Skin of body (tissue), 2 donors: ENCODE results near the gene RHBDD1. TPM values are rescaled to one million over a fixed set of nuclear protein-coding genes. Genes with fewer than 3 reads are reported as not detected.

Source experiments
- DNase-seq: peaks from one replicate; lab custom pipeline; 2025; lab: John Stamatoyannopoulos, UW
- total RNA-seq: library from RNA; depleted of rRNA; stranded (reverse); fragments of >200 nt; gene quantifications from one replicate; pipeline ENCODE4 v1.2.3, GENCODE V29; 2014

The RHBDD1 gene
- total RNA-seq, 1 donor from 2014 or later: 38.3 TPM

- DNase-seq: no peak
Measured at GRCh38 chr2:226983895-226984749, 148.3 kb downstream of the RHBDD1 start.

GRCh38 chr2:226984750-226985582 is 149.1 kb downstream of the RHBDD1 start:
- peak; percentile 97 for DNase-seq

- DNase-seq: no peak
Measured at GRCh38 chr2:226985583-226985946, 149.7 kb downstream of the RHBDD1 start.

GRCh38 chr2:226991663-226992062 is 155.8 kb downstream of the RHBDD1 start:
- DNase-seq: no peak

- DNase-seq: no peak
Measured at GRCh38 chr2:226993171-226993570, 157.3 kb downstream of the RHBDD1 start.

- no peak for DNase-seq
Measured at GRCh38 chr2:226994775-226995174, 158.9 kb downstream of the RHBDD1 start.

GRCh38 chr2:226995625-226996041 is 159.8 kb downstream of the RHBDD1 start:
- no peak for DNase-seq

- DNase-seq: no peak
Measured at GRCh38 chr2:226999661-227000060, 163.8 kb downstream of the RHBDD1 start.

GRCh38 chr2:227000123-227000522 is 164.3 kb downstream of the RHBDD1 start:
- DNase-seq: no peak

GRCh38 chr2:227004482-227004881 is 168.6 kb downstream of the RHBDD1 start:
- no peak for DNase-seq

GRCh38 chr2:227006189-227006897 is 170.5 kb downstream of the RHBDD1 start:
- DNase-seq: no peak

- no peak for DNase-seq
Measured at GRCh38 chr2:227007148-227007547, 171.3 kb downstream of the RHBDD1 start.

GRCh38 chr2:227007940-227008339 is 172.1 kb downstream of the RHBDD1 start:
- no peak for DNase-seq

GRCh38 chr2:227010433-227010832 is 174.6 kb downstream of the RHBDD1 start:
- no peak for DNase-seq

- DNase-seq: no peak
Measured at GRCh38 chr2:227013330-227013729, 177.5 kb downstream of the RHBDD1 start.

GRCh38 chr2:227013881-227014280 is 178.0 kb downstream of the RHBDD1 start:
- DNase-seq: no peak

GRCh38 chr2:227016894-227017293 is 181.0 kb downstream of the RHBDD1 start:
- DNase-seq: no peak

GRCh38 chr2:227020416-227020815 is 184.6 kb downstream of the RHBDD1 start:
- DNase-seq: no peak

GRCh38 chr2:227022608-227023007 is 186.8 kb downstream of the RHBDD1 start:
- DNase-seq: no peak

GRCh38 chr2:227025510-227025909 is 189.7 kb downstream of the RHBDD1 start:
- DNase-seq: no peak

- DNase-seq: no peak
Measured at GRCh38 chr2:227029426-227030105, 193.7 kb downstream of the RHBDD1 start.
